AML-193 (cell line): ENCODE measurements around the gene ANKHD1.

ENCODE experiments used
- DNase-seq, 2 experiments: peaks; one replicate each; lab custom pipeline; 2025; lab: John Stamatoyannopoulos, UW

Gene ANKHD1

GRCh38 chr5:140544986-140545385 is 143.4 kb downstream of the ANKHD1 start:
- DNase-seq = no peak

- DNase-seq = no peak
Measured at GRCh38 chr5:140545606-140546005, 144.0 kb downstream of the ANKHD1 start.

- DNase-seq = no peak
Measured at GRCh38 chr5:140546851-140547507, 145.3 kb downstream of the ANKHD1 start.

- peak; percentile 83 to 85 for DNase-seq
Measured at GRCh38 chr5:140547508-140548299, 146.1 kb downstream of the ANKHD1 start, which contains the start of gene EIF4EBP3. EIF4EBP3 (plus strand) TSS chr5:140547662; CDS start chr5:140547738, 76 bp downstream.

GRCh38 chr5:140548300-140548688 is 146.7 kb downstream of the ANKHD1 start:
- DNase-seq = no peak

- DNase-seq = no peak
Measured at GRCh38 chr5:140548791-140549190, 147.2 kb downstream of the ANKHD1 start.

GRCh38 chr5:140549237-140550144 is 147.9 kb downstream of the ANKHD1 start:
- DNase-seq = peak; percentile 79 to 86

DNA sequence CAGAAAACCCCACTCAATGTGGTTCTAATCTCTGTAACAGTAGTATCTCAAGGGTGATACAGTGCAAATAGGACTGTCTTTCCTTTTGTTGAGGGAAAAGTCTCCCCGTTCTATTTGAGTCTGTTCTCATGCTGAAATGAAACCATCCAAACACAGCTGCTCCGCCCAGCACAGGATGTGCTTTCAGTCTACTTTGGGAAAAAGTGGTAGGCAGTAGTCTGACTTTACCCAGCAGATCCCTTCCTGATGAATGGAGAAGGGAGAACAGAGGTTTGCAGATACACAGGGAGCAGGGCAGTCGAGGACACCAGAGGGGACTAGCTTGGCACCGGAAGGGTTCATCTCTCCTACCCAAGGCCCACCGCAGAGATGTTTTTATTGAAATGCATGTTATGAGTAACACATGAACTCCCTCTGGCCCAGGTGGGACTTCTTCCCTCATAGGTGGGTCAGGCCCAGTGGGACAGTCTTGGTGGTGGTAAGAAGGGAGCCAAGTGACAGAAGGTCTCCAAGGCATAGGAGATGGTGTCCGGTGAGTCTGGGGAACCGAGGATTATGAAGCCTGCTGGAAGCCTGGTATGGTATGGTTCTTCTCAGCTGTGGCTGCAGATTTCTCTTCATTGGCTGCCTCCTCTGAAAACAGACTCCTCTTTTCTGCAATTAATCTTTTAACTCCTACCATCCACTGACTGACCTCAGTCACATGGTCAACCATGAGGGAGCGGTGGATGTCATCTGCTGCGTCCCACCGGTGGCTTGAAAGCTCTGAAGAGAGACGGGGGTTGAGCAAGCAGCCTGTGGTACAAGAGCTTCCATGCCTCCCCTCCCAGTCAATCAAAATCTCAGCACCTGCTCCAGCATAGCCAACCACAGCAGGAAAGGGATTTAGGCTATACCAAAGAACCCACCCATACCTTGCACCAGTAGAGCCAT is 148.8 kb downstream of the ANKHD1 start:
- no peak for DNase-seq

GRCh38 chr5:140551872-140552271 is 150.2 kb downstream of the ANKHD1 start:
- DNase-seq = no peak

GRCh38 chr5:140553657-140554056 is 152.0 kb downstream of the ANKHD1 start:
- DNase-seq = peak; percentile 22 to 28

DNA sequence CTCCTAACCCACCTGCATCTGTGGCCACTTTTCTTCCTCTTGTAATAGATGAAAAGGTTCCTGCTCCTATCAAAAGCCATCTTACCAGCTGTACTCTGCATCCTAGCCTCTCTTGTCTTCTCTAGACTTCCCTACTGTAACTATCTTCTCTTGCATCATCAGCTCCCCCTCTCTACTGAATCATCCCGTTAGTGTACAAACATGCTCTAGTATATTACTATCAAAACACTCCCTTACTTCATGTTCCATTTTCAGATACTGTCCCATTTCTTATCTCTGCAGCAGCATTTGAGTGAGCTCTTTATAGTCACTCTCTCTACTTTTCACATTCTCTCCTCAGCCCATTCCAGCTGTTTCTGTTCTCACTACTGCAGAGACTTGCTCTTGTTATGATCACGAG is 152.8 kb downstream of the ANKHD1 start:
- DNase-seq = no peak

DNA sequence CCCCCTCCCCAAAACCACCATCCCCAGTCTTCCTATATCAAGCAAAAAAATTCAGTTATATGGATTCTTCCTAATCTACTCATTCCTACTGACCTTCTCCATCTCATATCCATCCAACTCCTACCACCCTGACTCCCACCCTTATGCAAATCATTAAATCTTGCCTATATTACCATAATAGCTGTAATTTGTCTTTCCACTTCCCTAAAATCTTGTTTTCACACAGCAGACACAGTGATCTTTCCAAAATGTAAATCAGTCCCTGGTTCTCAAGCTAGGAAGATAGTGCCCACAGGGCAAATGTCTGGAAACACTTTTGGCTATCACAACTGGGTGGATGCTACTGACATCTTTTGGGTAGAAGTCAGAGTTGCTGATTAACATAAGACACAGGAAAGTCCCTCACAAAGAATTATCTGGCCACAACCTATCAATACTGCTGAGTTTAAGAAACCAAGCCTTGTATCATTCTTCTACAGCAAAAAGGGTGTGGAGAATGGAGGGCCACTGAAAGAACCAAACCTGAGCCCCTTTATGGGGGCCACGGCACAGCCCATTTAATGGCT is 154.2 kb downstream of the ANKHD1 start:
- no peak for DNase-seq

- peak; percentile 48 to 60 for DNase-seq
Measured at GRCh38 chr5:140556438-140556837, 154.8 kb downstream of the ANKHD1 start.

DNA sequence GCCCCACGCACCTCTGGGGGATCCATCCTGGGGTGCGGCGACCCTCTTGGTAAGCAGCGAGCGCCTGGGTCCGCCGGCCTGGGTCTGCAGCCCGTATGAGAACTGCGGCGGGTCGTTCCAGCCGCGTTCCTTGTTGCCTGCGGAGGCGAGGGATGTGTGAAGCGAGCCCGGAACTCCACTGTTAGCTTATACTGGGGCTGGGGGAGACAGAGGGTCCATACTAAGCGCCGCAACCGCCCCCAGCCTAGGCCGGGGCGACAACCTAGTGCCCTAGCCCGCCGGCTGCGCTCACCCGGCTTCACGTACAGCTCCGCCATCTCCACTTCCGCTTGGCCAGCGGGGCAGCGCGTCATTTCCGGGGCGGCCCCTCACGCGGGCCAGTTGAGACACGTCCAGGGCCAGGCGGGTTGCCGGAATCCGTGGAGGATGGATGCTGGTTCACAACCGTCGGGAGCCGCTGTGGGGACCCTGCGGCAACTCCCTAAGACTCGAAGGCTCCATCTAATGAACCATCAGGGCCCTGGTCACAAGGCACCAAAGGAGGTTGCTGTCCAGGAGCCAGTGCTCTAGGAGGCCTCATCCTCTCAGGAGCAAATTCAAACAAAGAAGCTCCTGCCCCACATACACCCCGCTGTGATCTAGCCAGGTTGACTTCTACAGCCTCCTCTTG is 155.6 kb downstream of the ANKHD1 start, which contains the start of gene SRA1:
Gene SRA1, minus strand, starts transcription at position 338 of the 670 bp plus-strand sequence. Its CDS starts 21 bp downstream, at position 317.
- peak; percentile 75 to 82 for DNase-seq

DNA sequence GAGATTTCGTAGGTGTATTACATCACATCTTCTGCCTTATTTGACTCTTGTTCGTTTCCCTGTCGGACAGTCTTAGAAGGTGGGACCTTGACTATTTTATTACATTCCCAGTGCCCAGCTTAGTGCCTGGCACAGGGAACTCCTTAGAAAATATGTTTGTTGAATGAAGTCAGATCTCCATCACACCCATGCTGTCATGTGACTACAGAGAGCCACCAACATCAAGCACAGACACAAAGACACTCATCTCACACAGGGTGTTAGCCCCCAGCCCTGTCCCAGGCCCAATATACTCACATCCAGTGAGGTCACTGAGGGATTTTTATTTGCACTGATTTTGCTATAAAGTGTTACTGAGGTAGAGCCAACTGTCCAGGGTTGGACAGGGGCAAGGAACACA is 156.3 kb downstream of the ANKHD1 start:
- DNase-seq = no peak

DNA sequence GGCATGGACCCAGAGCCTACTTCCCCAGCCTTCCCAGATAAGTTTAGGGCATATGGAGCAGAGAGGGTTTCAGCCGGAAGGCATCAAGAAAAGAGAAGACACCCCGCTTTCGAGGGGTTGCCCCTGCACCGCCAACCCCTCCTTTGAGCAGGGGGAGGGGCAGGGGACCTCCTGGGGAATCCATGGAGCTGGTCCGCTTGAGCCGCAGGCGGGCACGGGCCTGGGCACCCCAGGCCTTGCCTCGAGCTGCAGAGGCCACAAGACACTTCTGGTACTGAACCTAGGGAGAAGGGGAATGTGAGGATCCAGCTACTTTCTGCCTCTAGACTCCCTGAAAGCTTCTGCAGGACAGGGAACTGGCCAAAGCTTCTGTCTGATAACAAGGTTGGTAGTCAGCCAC is 156.9 kb downstream of the ANKHD1 start:
- DNase-seq = no peak

GRCh38 chr5:140560227-140560626 is 158.6 kb downstream of the ANKHD1 start:
- no peak for DNase-seq

DNA sequence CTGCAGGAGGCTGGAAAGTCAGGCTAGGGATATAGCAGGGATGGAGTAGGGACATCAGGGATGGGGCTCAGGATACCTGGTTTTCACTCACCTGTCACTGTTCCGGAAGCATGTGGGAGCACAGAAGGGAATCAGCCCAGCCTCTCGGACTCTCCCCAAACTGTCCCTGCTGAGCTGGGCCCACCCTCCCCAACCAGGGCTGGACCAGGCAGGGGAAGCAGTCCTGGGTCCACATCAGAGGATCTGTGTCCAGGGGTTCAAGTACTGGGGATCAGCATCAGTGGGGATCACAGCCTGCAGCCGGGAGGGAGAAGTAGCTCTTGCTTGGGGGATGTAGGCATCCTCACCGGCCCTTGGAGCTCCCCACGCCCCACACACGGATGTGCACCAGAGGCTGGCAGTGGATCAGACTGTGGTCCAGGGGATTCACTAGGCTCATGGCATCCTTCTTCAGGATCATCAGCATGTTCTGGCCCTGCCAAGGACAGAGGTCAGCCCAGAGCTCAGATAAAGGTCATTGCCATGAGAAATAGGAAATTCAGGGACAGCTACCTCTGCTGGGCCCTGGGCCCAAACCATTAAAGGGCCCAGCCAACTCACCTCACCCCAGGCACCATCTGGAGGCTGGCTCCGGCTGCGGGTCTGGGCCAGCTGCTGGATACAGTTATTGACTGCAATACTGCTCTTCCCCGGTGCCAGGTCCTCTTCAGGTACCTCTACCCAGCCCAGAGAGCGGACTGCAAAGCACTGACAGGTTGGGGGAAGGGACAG is 160.3 kb downstream of the ANKHD1 start:
- DNase-seq = no peak

DNA sequence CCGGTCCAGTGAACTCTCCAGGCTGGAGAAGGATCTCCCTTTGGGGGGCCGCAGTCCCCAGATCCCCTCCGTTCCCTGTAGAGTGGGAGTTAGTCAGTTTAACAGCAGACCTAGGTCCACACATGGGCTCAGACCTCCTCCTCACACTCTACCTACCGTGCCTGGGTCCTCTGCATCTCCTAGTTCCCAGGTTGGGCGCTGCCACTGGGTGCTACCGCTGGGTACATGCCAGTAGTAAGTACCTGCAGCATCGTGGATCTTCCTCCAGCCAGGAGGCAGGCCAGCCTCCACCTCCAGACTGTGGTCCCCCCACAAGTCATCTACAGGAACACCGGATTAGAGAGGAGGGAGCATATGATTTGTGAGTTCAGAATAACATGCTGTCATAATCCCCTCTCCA is 162.0 kb downstream of the ANKHD1 start:
- DNase-seq = no peak
